ENCODE data around the gene GRPEL1. TPM values are rescaled to one million over a fixed set of nuclear protein-coding genes. Genes with fewer than 3 reads are reported as not detected.

GRPEL1 gene
- total RNA-seq, 3 donors from 2014 or later = 129 to 146 (median 136) TPM

GRCh38 chr4:7040765-7041164 lies 27.1 kb downstream of the GRPEL1 start:
- Mint-ChIP-seq H3K4me1 (ENCODE audit: low read depth) (peaks cover 31% of the 10 kb centered on the region), H3K4me3 (peak overlapping the region; percentile 14), H3K9me3 (no peaks in the 10 kb centered on the region), H3K36me3 (ENCODE audit: insufficient read depth) (no peaks in the 10 kb centered on the region), H3K27me3 (ENCODE audit: low read depth) (no peaks in the 10 kb centered on the region)
- DNase-seq (no peak), ATAC-seq (no peak)

- ATAC-seq (no peak), DNase-seq (no peak)
- Mint-ChIP-seq H3K9me3 (no peaks in the 10 kb centered on the region), H3K36me3 (ENCODE audit: insufficient read depth) (no peaks in the 10 kb centered on the region), H3K4me1 (ENCODE audit: low read depth) (peaks cover 13% of the 10 kb centered on the region), H3K4me3 (no peak overlapping the region), H3K27me3 (ENCODE audit: low read depth) (no peaks in the 10 kb centered on the region)
These were observed 30.4 kb downstream of the GRPEL1 start for GRCh38 chr4:7037425-7037824.

- Mint-ChIP-seq H3K27me3 (ENCODE audit: low read depth) (no peaks in the 10 kb centered on the region), H3K4me3 (no peak overlapping the region), H3K9me3 (no peaks in the 10 kb centered on the region), H3K4me1 (ENCODE audit: low read depth) (peaks cover 6% of the 10 kb centered on the region), H3K36me3 (ENCODE audit: insufficient read depth) (peaks cover 10% of the 10 kb centered on the region)
- no peak for ATAC-seq
- DNase-seq = no peak
These were observed 33.4 kb downstream of the GRPEL1 start for GRCh38 chr4:7034262-7035081.

- DNase-seq (no peak), ATAC-seq (no peak)
- H3K36me3 Mint-ChIP-seq (ENCODE audit: insufficient read depth) = peaks cover 14% of the 10 kb centered on the region
- no peaks in the 10 kb centered on the region for H3K9me3 Mint-ChIP-seq
- no peak overlapping the region for H3K4me3 Mint-ChIP-seq
- H3K4me1 Mint-ChIP-seq (ENCODE audit: low read depth) = peaks cover 8% of the 10 kb centered on the region
- H3K27me3 Mint-ChIP-seq (ENCODE audit: low read depth) = no peaks in the 10 kb centered on the region
These were observed 35.3 kb downstream of the GRPEL1 start for GRCh38 chr4:7032596-7032995.

GRCh38 chr4:7031558-7032449 lies 36.1 kb downstream of the GRPEL1 start:
- no peak for ATAC-seq
- Mint-ChIP-seq H3K4me3 (no peak overlapping the region), H3K36me3 (ENCODE audit: insufficient read depth) (peaks cover 14% of the 10 kb centered on the region), H3K27me3 (ENCODE audit: low read depth) (no peaks in the 10 kb centered on the region), H3K4me1 (ENCODE audit: low read depth) (peaks cover 2% of the 10 kb centered on the region), H3K9me3 (no peaks in the 10 kb centered on the region)
- DNase-seq = no peak

- Mint-ChIP-seq H3K4me3 (no peak overlapping the region), H3K36me3 (ENCODE audit: insufficient read depth) (peaks cover 17% of the 10 kb centered on the region), H3K9me3 (no peaks in the 10 kb centered on the region), H3K27me3 (ENCODE audit: low read depth) (no peaks in the 10 kb centered on the region), H3K4me1 (ENCODE audit: low read depth) (peaks cover 2% of the 10 kb centered on the region)
- ATAC-seq (no peak), DNase-seq (no peak)
These were observed 37.0 kb downstream of the GRPEL1 start for GRCh38 chr4:7030856-7031255.

- no peak for DNase-seq
- no peaks in the 10 kb centered on the region for H3K9me3 Mint-ChIP-seq
- H3K4me1 Mint-ChIP-seq (ENCODE audit: low read depth) = peaks cover 2% of the 10 kb centered on the region
- peaks cover 17% of the 10 kb centered on the region for H3K36me3 Mint-ChIP-seq (ENCODE audit: insufficient read depth)
- no peaks in the 10 kb centered on the region for H3K27me3 Mint-ChIP-seq (ENCODE audit: low read depth)
- no peak overlapping the region for H3K4me3 Mint-ChIP-seq
- ATAC-seq = no peak
These were observed 37.9 kb downstream of the GRPEL1 start for GRCh38 chr4:7029921-7030320.

- no peaks in the 10 kb centered on the region for H3K27me3 Mint-ChIP-seq (ENCODE audit: low read depth)
- peaks cover 2% of the 10 kb centered on the region for H3K4me1 Mint-ChIP-seq (ENCODE audit: low read depth)
- DNase-seq (no peak), ATAC-seq (no peak)
- H3K36me3 Mint-ChIP-seq (ENCODE audit: insufficient read depth) = peaks cover 20% of the 10 kb centered on the region
- H3K4me3 Mint-ChIP-seq = no peak overlapping the region
- no peaks in the 10 kb centered on the region for H3K9me3 Mint-ChIP-seq
These were observed 38.7 kb downstream of the GRPEL1 start for GRCh38 chr4:7029212-7029611.

- DNase-seq = no peak
- Mint-ChIP-seq H3K9me3 (no peaks in the 10 kb centered on the region), H3K4me1 (ENCODE audit: low read depth) (peaks cover 2% of the 10 kb centered on the region), H3K27me3 (ENCODE audit: low read depth) (no peaks in the 10 kb centered on the region), H3K36me3 (ENCODE audit: insufficient read depth) (peaks cover 20% of the 10 kb centered on the region), H3K4me3 (no peak overlapping the region)
- no peak for ATAC-seq
These were observed 40.0 kb downstream of the GRPEL1 start for GRCh38 chr4:7027913-7028312.

- H3K9me3 Mint-ChIP-seq = no peaks in the 10 kb centered on the region
- peaks cover 20% of the 10 kb centered on the region for H3K36me3 Mint-ChIP-seq (ENCODE audit: insufficient read depth)
- peaks cover 2% of the 10 kb centered on the region for H3K4me1 Mint-ChIP-seq (ENCODE audit: low read depth)
- no peaks in the 10 kb centered on the region for H3K27me3 Mint-ChIP-seq (ENCODE audit: low read depth)
- ATAC-seq (no peak), DNase-seq (no peak)
- H3K4me3 Mint-ChIP-seq = no peak overlapping the region
These were observed 40.6 kb downstream of the GRPEL1 start for GRCh38 chr4:7027284-7027683.

GRCh38 chr4:7026107-7026506 lies 41.8 kb downstream of the GRPEL1 start:
- Mint-ChIP-seq H3K9me3 (no peaks in the 10 kb centered on the region), H3K4me1 (ENCODE audit: low read depth) (peaks cover 2% of the 10 kb centered on the region), H3K36me3 (ENCODE audit: insufficient read depth) (peaks cover 18% of the 10 kb centered on the region), H3K4me3 (no peak overlapping the region), H3K27me3 (ENCODE audit: low read depth) (no peaks in the 10 kb centered on the region)
- ATAC-seq (no peak), DNase-seq (no peak)

GRCh38 chr4:7025040-7025602 lies 42.7 kb downstream of the GRPEL1 start:
- H3K27me3 Mint-ChIP-seq (ENCODE audit: low read depth) = no peaks in the 10 kb centered on the region
- H3K9me3 Mint-ChIP-seq = no peaks in the 10 kb centered on the region
- H3K4me3 Mint-ChIP-seq = no peak overlapping the region
- H3K4me1 Mint-ChIP-seq (ENCODE audit: low read depth) = peaks cover 2% of the 10 kb centered on the region
- DNase-seq (no peak), ATAC-seq (no peak)
- peaks cover 11% of the 10 kb centered on the region for H3K36me3 Mint-ChIP-seq (ENCODE audit: insufficient read depth)

- ATAC-seq = no peak
- H3K9me3 Mint-ChIP-seq = no peaks in the 10 kb centered on the region
- no peaks in the 10 kb centered on the region for H3K27me3 Mint-ChIP-seq (ENCODE audit: low read depth)
- H3K4me3 Mint-ChIP-seq = no peak overlapping the region
- peaks cover 11% of the 10 kb centered on the region for H3K36me3 Mint-ChIP-seq (ENCODE audit: insufficient read depth)
- no peak for DNase-seq
- H3K4me1 Mint-ChIP-seq (ENCODE audit: low read depth) = peaks cover 2% of the 10 kb centered on the region
These were observed 43.5 kb downstream of the GRPEL1 start for GRCh38 chr4:7024336-7024890.

GRCh38 chr4:7023901-7024300 lies 44.0 kb downstream of the GRPEL1 start:
- Mint-ChIP-seq H3K4me1 (ENCODE audit: low read depth) (peaks cover 2% of the 10 kb centered on the region), H3K4me3 (no peak overlapping the region), H3K36me3 (ENCODE audit: insufficient read depth) (peaks cover 9% of the 10 kb centered on the region), H3K27me3 (ENCODE audit: low read depth) (no peaks in the 10 kb centered on the region), H3K9me3 (no peaks in the 10 kb centered on the region)
- DNase-seq (no peak), ATAC-seq (no peak)
